A549 treated with RU486 at 1 μM for 4 hours (cell line): Measurements from ENCODE around the gene TNKS2. TPM values are rescaled to one million over a fixed set of nuclear protein-coding genes. Genes with fewer than 3 reads are reported as not detected.

Experiments
- total RNA-seq: library from RNA; stranded (reverse); fragments of 200-300 nt; extraction: Qiagen RNA extraction; gene quantifications from 5 replicates; pipeline ENCODE4 v1.2.3, GENCODE V29; 2022; ENCODE audit warnings: low read depth

TNKS2 gene
- total RNA-seq: 9.8 to 21.4 TPM (median 20.8 TPM) in 5 replicates

DNA sequence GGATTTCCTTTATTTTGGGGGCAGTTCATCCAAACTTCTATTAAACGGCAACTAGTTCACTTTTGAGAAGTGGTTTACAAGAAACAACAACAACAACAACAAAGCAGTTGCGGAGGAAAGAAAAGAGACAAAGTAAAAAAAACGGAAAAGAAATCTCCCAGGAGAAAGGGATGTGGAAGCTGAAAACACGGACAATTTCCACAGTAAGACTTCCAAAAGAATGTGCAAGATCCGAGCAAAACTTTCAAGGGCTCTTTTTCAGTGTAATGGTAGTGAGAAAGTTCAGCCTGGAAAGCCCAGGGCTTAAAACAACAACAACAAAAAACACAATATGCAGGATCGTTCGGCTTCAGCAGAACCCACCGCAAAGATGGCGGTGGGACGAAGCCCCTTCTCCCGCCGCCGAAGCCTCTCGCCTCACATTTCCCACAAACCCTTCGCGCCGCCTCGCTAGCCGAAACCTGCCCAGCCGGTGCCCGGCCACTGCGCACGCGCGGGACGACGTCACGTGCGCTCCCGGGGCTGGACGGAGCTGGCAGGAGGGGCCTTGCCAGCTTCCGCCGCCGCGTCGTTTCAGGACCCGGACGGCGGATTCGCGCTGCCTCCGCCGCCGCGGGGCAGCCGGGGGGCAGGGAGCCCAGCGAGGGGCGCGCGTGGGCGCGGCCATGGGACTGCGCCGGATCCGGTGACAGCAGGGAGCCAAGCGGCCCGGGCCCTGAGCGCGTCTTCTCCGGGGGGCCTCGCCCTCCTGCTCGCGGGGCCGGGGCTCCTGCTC, at the start of gene TNKS2:
TSS of gene TNKS2 (plus strand) at position 553 of the 775 bp plus-strand sequence. CDS start 265 bp downstream, outside the sequence.

DNA sequence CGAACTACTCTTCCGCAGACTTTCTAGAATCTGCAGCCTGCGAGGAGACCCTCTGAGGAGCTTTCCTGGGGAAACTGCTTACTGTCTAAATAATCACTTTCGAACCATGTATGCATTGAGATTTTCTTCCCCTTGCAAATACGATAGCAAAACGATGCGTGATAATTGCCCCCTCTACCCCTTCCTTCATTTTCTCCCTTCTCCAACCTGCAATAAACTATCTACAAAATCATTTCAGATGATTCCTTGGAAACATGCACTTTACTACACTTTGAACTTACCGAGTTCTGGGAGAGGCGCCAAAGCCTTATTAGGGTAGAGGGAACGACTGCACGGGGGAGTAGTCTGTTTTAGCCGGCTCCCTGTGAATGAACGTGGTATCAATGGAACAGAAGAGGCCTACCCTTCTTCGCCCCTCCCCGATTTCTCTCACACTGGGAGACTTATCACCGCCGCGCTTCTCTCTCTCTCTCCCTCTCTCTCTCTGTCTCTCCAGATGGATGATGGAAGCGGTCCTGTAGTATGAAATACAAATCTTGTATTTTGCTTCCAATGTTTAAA, 111.0 kb downstream of the TNKS2 start, which contains the start of gene FGFBP3:
TSS of gene FGFBP3 (minus strand) at position 370 of the 561 bp plus-strand sequence. CDS start 517 bp downstream, outside the sequence.

Other genes starting within 250 kb of the TNKS2 start
- 8.2 to 14.6 TPM (median 13.5 TPM) in 5 replicates for gene PPP1R3C, start 165.4 kb upstream of the TNKS2 start, total RNA-seq
- 1.8 to 3.1 TPM (median 2.7 TPM) in 5 replicates for gene FGFBP3, start 111.1 kb downstream of the TNKS2 start, total RNA-seq
- 6.2 to 15.0 TPM (median 13.6 TPM) in 5 replicates for gene BTAF1, start 125.3 kb downstream of the TNKS2 start, total RNA-seq